GM18511 (cell line): ENCODE measurements around the gene PPP1R27.

Experiments
- ATAC-seq: cut with Tn5 transposase; IDR thresholded peaks from one replicate; pipeline ENCODE4 v1.9.1; 2021; ENCODE audit warnings: mild to moderate bottlenecking, moderate library complexity; ENCODE audit not compliant: unreplicated experiment

Gene PPP1R27

GRCh38 chr17:81863123-81863675, 28.3 kb upstream of the PPP1R27 start:
- no peak for ATAC-seq

DNA sequence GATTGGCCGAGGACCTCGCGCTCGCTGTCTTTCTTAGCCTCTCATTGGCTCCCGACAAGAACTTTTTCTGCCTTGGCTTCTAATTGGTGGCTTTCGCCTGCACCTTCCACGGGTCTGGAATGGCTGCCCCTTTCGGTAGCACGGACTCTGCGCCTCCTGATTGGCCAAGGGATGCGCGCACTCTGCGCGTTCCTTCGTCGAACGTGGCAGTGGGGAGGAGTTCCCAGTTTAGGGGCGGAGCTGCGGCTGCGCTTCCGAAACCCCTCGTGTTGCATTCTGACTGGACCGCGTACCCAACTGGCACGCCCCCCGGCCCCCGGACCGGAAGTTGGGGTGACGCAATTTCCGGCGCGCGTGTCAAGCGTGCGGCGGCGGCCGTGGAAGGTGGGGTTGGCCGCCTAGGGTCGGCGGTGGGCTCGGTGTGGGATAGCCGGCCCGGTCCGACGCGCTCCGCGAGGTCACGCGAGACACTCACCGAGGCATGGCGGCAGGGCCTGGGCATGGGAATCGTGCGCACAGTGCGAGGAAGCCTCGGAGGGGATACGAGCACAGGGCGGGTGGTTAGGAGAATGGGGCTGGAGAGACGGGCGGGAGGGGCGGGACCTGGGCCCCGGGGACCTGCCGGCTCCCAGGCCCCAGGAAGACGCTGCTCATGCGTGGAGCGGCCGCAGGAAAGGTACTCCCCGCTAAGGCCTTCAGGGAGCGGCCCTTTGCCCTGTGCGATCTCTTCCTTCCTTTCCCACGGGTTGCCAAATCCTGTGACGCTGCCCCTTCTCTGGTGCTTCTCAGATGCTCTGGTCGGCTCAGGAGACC, 26.1 kb upstream of the PPP1R27 start:
- ATAC-seq: peak; percentile 83

DNA sequence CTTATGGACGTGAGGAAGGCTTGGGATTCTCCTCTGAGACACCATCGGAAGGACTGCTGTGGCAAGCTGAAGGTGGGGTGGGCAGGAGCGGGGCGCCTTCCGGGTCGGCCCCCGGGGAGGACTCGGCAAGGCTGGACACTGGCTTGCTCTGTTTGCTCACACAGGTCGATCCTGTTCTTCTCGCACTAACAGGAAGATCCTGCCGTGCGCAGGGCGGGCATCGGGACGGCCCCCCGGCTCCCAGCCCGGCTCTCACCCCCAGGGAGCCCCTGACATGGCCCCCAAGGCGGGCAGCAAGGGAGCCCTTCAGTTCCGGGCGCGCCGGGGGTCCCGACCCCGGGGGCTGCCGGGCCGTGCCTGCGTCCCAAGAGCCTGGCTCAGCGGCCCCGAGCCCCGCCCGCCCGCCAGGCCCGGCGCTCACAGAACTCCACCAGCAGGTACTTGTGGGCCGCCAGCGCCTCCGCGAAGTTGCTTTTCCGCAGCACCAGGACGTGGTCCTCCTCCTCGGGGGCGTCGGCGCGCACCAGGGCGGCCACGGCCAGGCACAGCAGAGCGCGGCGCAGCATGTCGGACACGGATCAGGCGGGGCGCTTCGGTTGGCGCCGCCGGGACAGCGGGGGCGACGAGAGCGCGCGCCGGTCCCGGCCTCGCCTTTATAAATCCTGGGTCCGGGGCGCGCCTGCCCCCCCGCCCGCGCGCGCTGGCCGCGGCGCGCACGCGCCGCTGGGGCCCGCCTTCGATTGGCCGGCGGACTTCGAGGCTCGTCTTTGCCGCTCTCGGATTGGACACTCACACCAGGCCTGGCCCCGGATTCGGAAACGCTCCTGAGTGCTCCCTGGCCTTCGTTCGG, 25.3 kb upstream of the PPP1R27 start, which contains the start of gene P4HB:
Gene P4HB (minus strand): TSS at position 630 of the 850 bp plus-strand sequence. CDS start 64 bp downstream, at position 566.
- ATAC-seq: no peak

DNA sequence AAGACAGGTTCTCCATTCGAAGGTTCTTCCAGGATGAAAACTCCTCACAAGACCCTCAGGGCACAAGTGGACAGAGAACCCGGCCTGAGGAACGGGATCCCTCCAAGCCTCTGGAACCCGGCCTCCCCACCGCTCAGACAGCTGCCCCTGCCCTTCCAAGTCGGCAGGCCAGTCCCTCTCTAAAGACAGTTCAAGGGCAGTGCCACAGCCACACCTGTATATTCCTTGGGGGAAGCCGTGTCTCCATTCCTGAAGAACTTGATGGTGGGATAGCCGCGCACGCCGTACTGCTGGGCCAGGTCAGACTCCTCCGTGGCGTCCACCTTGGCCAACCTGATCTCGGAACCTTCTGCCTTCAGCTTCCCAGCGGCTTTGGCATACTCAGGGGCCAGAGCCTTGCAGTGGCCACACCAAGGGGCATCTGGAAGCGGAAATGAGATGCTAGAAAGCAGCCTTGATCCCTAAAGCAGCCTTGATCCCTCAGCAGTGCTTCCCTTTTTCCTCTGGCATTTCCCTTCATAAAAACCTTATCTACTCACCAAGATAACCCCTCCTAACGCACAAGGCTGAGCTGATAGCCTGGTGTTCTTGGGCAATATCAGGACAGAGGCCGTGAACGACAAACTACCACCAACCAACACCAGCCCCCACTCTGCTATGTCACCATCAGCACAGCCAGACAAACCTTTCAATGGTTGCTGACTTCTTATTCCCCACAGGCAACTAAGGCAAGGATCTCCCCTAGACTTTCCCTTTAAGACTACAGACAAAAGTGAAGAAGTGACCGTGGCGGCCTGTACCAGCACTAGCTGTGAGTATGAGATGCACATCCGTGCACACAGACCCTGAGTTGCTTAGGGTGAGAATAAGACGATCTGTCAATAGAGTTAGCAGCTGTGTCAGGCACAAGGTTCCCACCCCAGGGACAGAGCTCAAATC, 24.4 kb upstream of the PPP1R27 start:
- ATAC-seq: no peak

DNA sequence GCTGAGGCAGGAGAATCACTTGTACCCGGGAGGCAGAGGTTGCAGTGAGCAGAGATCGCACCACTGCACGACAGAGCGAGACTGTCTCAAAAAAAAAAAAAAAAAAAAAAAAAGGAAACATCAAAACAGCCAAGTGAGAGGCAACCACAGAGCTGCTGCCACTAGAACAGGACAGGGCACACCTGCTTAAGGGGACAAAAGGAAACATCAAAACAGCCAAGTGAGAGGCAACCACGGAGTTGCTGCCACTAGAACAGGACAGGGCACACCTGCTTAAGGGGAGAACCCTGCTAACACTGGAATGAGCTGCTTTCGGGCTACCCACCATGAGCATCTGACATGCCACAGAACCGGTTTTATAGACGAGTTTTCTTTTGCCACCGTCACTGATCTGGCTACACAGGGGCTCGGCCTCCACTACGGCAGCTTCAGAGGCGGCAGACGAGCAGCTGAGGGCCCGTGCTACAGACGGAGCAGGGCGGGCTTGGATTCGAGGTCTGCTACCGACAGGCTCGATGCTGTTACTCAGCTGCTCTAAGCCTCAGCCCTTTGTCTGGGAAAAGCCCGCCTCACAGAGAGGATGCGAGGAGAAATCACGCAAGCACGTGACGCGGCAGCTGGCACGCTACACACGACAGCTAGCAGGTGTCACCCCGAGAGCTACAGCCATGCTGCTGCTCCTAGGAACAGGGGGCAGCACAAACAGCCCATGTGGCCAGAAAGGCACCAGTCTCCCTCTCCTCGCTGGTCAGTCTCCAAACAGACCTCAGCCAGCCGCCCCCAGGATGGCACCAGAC, 23.5 kb upstream of the PPP1R27 start:
- ATAC-seq: no peak

GRCh38 chr17:81854974-81855774, 20.3 kb upstream of the PPP1R27 start:
- ATAC-seq: no peak

DNA sequence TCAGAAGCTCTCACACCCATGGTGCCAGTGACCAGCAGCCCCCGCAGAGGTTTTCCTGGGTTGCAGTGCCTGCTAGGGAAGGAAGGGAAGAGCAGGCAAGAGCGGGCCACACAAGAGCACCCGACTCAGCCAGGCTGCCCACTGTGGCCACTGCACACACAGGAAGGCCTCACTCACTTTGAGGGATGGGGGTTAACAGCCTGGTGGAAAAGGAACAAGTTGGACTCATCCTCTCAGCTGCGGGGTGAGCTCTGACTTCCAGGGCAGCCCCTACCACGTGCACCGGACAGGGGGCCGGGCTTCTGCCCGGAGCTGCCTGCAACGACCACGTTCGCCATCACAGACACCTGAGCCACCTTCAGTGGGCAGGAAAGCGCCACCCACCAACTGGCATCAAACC, 17.4 kb upstream of the PPP1R27 start:
- no peak for ATAC-seq

DNA sequence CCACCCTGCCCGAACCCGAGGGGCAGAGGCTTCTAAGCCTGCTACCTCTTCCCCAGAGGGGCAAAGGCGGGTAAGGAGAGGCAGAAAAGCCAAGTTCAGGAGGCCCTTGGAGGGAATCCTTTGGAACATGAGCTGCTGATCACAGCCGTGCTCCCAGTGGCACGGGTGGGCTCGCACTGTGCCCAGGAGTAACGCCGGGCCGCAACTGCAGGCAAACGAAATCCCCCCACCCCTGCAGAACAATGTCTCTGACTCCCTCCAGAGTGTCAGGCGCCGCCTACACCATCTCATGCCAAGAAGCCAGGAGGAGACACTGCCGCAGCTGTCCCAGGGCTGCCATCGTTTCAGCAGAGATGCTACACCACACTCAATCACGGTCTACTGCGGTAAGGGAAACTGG, 16.6 kb upstream of the PPP1R27 start:
- ATAC-seq: no peak

DNA sequence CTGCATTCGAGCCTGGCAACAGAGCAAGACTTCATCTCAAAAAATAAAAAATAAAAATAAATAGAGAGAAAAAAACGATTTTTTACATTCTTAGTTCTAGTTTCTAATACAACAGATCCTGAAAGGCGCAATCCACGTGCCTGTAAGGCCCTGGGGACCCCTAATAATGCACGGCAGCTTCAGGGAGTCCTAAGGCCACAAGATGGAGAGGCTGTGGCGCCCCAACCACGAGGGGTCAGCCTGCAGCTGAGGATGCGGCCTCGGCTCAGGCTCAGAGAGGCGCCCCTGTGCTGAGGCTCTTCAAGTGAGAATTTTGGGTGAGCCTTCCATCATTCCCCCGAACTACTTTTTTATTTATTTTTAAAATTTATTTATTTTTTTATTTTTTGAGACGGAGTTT, 14.6 kb upstream of the PPP1R27 start:
- no peak for ATAC-seq

GRCh38 chr17:81846743-81847689, 12.2 kb upstream of the PPP1R27 start:
- no peak for ATAC-seq

- ATAC-seq: no peak
These were observed 11.3 kb upstream of the PPP1R27 start for GRCh38 chr17:81845881-81846742.

- no peak for ATAC-seq
These were observed 10.5 kb upstream of the PPP1R27 start for GRCh38 chr17:81845361-81845760.

DNA sequence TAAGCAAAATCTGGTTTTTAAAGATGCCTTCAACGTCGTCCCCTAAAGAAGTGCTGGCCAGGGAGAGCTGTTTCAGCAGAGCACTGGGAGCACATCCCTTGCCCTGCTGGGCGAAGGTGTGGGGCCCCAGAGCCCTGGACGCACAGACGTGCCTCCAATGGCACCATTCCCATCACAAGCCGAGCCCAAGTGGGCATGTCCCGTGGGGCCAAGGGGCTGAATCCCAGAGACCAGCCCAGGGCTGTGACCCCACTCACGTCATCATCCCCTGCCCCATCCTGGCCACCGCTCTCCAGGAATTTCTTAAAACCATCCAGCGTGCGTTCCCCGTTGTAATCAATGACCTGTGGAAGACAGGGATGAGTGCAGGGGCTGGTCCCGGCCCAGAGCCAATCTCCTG, 10.0 kb upstream of the PPP1R27 start:
- ATAC-seq: no peak

DNA sequence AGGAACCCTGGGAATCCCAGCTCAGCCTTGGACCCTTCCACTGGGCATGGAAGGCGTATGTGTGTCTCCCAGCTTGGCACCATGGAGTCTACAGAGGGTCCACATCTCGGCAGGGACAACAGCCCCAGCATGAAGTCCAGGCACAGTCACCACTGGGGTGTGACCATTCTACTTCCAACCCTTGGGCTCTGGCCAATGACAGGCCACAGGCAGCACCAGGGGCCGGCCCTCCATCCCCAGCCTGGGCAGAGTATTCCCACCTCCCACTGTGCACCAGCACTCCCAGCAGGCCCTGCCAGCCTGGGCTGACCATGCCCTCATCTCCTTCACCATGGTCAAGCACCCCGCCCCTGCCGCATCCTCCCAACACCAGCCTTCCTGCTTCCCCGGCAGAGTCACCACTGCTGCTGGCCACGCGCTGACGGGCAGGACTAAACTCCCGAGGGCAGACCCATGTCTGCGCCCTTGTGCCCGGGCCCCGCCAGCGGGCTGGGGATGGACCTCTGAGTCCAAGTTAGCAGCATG, 9.5 kb upstream of the PPP1R27 start:
- no peak for ATAC-seq

- no peak for ATAC-seq
These were observed 9.0 kb upstream of the PPP1R27 start for GRCh38 chr17:81843713-81844326.
